ENCODE results near the gene EPHB6.

Gene EPHB6

DNA sequence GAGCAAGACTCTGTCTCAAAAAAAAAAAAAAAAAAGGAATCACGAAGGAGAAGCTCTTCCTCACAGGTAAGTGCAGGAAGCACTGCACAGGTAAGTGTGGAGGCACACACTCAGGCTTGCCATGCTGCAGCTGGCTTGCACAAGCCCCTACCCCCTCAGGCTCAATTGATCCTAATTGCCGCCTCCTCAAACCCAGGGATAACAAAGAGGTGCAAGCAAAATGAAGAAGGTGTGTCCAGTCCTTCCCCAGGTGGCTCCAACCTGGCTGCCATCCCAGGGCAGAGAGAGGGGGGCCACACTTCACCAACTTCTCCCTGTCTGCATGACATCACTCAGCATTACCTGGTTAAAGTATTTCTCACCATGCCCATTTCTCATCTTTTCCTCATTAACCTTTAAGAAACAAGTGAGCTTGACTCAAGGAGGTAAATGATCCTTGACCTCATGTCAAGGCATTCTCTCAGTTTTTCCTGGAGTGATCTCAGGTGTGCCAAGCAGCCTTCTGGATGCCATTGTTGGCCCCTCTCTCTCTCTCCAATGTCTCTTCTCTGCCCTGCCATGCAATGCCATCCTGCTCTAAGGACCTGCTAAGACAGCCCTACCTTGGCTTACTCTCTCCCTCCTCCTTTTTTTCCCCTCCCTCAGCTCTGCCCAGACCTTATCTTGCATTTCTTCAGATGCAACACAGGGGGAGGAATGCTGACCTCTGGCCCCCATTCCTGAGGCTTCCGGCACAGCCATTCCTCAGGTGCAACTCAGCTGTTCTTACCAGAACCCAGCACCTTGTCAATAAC lies 43.7 kb downstream of the EPHB6 start:
- no peak for DNase-seq

DNA sequence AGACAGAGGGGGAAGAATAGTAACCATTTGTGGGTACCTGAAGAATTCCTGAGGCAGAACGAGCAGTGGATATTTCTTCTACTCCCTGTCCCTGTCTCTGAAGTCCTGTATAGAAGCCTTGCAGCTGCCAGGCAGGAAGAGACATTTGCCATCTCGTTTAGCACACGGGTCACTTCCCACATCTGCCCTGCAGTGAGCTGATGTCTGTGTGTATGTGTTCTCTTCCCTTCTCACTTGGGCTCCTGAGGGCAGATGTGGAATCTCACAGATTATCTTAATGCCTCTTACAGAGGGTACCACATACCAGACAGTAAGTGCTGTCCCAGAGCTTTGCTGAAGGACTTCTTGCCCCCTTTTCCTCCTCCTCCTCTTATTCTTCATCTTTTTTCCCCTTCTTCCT lies 44.8 kb downstream of the EPHB6 start:
- DNase-seq = peak; percentile 62

DNA sequence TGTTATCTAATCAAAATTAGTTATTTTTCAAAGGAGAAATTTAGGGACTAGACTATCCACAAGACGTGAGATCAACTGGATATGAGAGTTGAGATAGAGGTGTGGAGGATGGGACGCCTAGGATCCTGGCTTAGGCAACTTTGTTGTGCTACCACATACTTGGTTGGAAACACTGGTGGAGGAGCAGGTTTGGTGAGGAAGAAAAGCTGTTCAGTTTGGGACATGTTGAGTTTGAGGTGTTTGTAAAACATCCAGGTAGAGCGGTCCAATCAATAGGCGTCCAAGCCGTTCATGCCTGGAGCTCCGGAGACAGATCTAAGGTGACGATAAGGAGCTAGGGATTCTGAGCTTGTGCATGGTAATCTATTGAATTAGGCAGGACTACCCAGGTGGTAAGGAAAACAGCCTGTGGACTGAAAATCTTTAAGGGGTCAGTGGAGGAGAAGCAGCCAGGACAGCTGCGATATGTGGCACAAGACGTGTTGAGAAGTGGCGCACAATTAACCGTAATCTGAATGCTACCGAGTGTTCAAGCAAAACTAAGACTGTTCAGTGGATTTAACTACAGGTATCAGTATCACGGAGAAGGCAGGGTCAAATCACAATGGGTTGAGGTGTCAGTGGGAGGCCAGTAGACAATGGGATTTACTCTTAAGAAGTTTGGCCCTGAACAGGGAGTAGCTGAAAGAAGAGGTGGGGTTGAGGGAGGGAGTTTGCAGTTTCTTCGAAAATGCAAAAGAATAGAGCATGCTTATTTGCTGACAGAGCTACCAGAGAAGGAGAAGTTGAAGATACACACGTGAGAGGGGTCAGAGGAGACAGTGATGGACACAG lies 46.8 kb downstream of the EPHB6 start:
- no peak for DNase-seq

DNA sequence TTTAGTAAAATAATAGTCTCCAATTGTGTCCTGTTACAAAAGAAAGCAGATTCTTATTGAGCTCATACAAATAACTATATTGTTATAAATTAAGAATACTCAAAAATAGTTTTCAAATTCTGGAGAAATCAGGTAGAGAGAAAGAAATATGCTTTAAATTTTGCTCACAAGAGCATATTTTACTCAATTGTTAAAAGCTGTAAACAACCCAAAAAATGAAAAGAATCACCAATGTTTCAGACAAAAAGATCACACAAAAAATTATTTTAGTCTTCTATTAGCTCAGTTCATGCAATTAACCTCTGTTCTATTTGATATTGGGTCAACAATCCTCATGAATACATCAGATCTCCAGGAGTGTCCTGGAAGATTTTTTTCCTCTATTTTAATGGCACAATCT lies 49.3 kb downstream of the EPHB6 start:
- no peak for DNase-seq

DNA sequence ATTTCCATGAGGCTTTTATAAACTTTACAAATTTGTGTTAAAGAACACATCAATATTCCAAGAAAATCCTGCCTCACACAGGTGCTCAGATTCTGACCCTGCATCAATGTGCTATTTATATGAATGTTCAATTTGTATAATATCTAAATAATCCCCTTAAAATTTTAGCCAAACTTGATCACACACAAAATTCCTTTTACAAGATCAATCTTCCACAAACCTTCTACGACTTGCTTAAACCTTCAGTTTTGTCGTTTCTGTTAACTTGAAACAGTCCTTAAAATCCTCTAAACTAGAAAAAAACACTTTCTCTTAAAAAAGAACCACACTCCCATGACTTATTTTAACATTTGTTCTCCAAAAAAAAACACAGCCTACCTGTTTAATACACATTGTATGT lies 50.9 kb downstream of the EPHB6 start:
- no peak for DNase-seq

DNA sequence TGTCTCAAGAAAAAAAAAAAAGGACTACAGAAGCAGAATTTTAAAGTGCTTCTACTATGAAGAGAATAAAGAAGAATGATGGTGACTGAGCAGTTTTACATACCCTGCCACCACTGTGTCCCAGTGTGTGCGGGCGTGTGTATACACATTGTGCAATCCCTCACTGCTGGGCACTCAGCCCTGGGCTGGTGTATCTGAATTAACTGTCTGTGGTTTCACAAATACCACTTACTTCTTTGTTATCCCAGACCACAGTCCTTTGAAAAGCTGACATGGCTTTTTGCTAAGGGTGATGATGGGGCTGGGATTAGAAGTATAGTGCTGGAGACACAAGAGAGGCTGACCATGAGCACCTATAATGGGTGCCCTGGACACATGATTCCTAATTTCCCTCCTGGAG lies 51.8 kb downstream of the EPHB6 start:
- no peak for DNase-seq

DNA sequence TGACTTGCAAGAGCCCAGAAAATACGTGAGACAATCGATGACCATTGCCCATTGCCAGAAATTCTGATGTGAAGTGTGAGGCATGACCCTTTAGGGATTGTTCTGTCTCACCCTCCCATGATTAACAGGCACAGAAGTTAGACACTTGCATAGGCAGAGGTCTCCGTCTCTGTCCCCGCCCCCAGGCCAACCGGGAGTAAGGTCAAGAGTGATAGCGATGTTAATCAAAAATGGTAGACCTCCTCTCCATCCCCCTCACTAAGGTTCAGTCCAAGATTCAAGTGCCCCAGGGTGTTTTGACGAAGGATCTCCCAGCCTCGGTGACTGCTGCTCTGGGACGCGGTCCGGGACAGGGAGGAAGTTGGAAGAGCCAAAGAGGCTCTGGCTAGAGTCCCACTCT lies 53.4 kb downstream of the EPHB6 start:
- DNase-seq = no peak

DNA sequence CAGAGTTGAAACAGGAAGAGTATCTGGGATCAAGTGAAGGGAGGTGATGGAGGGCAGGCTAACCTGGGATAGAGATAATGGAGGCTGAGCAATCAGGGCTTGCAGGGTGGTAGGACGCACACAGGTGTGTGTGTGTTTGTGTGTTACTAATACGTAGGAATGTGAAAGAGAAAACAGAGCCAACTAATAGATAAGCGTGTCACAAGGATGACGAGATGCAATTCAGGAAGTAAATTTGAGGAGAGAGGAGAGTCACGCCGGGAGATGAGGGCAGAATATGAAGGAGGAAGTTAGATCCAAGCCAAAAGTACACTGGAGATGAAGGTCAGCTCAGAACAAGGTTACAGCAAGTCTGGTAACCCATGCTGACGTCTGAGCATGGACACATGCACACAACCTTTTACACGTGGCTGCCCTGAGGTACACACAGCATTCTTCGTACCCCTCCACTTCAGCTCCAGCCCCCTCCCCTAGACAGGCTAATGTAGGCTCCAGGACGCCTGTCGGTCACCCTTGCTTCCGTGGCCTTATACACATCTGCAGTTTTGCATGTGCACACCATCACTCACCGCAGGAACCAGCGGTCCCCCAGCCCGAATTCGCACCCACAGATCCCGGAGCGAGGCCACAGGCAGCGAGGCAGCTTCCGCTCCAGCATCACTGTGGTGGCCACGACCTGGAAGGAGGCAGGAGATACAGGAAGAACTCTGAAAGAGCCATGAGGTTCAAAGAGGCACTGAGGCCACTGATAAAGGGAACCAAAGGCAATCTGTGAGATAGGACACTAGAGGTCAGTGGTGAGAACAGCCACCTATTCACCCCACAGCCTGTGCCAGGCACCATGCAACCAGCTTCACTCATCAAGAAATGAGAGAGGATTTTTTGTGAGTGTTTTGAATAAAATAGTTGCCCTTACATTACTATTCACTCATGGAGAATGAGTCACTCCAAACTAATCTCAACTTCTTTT lies 54.3 kb downstream of the EPHB6 start:
- DNase-seq = no peak

DNA sequence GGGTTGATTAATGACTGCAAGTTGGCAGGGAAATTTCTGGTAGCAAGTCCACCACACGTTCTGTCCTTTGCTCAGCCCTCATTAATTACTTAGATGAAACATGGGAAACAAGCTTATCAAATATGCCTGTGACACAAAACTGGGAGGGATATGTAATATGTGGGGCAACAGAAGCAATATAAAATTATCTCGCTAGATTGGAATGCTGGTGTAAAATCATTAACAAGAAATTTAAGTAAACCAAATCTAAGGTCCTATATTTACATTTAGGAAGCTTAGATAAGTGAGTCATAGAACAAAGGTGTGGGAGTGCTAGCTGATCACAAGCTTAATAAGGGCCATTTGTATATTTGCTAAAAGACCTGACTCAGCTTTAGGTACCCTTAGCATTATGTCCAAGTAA lies 55.2 kb downstream of the EPHB6 start:
- no peak for DNase-seq

DNA sequence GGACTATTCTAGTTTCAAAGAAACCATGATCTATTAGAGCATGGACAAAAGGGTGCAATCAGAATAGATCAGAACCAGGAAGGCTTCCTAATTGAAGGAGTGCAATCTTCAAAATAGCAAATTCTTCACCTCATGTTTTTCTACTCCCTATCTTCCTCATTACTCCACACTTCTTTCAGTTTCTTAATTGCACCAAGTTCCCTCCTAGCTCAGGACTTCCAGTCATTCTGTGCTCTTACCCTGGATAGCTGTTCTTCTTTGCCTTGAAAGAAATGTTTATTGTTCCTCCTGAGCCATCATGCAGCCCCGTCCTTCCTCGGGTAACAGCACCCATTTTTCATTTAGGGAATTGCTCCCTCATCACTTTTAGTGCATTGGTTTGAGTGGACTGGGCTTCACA lies 55.6 kb downstream of the EPHB6 start:
- no peak for DNase-seq

DNA sequence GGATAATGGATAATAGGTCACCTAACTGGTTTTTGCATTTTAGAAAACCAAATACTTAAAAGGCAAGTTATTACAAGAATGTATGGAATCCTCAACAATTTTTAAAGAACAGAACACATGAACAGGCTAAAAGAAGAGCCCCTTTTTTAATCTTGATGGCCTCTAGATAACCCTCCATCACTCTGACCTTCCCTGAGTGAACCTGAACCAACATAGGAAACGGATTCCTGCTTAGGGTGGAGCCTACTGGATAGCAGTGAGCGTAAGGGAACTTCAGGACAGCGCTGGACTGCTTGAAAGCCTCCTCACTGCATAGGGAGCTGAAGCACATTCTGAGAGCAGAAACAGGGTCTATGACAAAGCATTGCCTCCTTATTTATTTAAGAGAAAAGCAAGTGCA lies 58.2 kb downstream of the EPHB6 start:
- DNase-seq = no peak

DNA sequence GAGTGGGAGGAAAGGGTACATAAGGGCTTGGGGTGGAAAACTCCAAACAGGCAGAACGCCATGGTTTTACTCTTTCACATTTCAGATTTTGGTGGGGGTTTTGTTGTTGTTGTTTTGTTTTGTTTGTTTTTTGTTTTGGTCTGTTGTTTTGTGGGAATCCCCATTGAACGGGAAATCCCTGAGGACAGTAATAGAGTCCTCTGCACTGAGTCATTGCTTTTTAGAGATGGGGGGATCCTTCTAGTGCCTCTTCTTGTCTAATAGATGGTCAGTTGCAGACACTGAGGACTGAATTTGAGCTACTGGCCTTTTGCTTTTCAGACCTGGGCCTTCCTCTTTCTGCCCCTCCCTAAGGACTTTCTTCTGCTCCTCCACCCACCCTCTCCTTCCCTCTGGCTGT lies 58.7 kb downstream of the EPHB6 start:
- DNase-seq = no peak

DNA sequence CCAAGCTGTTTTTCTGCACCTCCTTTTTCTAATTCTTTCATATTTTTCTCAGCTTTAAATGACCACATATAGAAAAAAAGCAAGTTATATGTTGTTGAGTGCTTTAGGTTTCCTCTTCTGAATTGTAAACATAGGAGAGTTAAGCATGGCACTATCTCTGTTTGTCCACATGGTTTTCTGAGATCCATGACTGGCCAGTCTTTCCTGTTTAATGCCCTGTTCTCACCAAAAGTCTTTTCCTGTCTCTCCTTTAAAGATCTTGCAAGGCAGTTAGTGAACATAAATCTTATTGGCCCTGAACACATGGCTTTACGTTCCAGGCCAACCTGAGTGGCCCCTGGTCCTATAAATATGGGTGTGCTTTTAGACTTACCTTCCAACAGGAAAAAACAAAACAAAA lies 59.2 kb downstream of the EPHB6 start:
- DNase-seq = no peak

DNA sequence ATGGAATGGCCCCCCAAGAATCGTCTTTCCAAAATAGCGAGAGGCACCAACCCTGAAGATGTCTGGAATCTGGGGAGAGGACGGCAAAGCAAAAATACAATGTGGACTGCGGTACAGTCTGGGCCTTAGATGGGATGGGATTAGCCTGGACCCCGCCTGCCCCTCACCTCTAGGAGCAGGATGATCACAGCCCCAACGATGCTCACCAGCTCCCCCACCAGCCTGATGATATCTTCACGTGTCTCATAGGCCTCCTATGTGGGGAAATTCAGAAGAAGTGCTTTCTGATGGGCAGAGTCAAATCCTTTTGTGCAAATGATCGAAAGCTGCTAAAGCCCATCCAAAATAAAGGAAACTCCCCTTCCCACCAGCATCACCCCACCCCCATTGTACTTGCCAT lies 60.4 kb downstream of the EPHB6 start:
- DNase-seq = no peak

DNA sequence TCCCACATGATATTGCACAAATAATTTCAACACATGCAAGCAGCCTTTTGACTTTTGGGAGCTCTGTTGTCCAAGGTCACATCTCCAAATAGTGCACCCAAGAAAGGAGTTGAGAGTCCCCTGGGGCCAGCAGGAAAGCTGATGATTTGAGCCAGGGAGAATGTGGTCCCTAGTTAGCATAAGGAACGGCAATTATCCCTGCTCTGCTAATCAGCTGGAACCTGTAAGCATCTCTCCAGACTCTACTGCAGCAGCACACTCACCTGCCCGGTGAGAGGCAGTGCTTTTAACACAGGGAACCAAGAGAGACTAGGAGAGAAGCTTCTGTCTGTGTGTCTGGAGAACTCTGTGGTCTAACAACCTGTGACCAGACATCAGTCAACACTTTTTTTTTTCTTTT lies 61.6 kb downstream of the EPHB6 start:
- DNase-seq = no peak

DNA sequence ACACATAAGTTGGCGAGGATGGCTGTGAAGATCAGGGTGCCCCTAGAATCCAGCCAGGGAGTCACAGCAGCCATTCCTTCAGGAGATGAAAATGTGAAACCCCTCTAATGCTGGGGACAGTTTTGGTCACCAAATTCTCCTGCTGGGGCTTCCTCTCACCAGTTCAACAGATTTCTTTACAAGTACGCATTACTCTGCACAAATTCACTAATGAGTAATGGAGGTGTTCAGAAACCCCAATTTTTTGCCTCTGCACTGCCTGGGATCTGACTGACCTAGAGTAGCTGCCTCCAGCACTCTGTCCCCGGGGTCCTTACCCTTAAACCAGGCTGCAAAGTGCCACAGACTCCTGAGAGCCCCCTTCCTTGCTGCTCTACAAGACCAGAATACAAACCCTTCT lies 62.6 kb downstream of the EPHB6 start:
- no peak for DNase-seq

DNA sequence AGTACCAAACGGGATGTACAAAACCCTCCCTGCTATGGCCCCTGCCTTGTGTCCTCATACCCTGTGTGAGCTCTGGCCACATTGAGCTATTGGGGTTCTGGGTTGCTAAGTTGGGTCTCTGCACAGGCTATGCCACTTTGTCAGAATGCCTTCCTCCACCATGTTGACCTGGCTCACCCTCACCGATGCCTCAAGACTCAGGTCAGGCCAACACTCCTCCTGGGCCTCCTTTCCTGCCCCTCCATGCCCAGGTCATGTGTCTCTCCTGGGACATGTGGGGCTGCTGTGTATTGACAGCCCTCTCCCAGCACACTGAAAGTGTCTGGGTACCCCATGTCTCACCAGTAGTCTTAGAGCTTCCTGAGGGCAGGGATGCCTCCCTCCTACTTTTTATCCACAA lies 64.0 kb downstream of the EPHB6 start:
- no peak for DNase-seq

DNA sequence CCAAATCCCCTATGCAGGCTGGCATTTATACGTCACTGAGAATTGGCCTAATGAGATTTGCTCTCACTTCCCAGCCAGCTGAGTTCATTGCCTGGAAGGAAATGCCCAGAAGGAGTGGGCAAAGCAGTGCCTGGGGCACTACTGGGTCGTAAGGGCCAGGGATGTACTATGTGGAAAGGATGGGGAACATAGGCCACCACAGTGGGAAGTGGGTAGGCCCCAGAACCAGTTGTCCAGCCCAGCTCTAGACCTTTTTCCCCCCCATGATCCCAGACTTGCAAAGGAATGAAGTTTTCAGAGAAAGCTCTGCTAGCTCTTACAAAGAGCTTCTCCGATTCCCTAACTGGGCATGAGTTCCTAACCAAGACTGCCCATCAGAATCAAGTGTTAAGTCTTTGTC lies 64.8 kb downstream of the EPHB6 start:
- peak; percentile 11 for DNase-seq

All from eye (tissue), 1 donor.